SK-N-SH (cell line): ENCODE results near the gene CCR5. TPM values are rescaled to one million over a fixed set of nuclear protein-coding genes. Genes with fewer than 3 reads are reported as not detected.
"Not testable (repeated sequence)": the region's sequence is repeated elsewhere in the genome, so short reads cannot be mapped to it uniquely, and the experiment has no call there.

Experiments used
- CTCF ChIA-PET: fragments of 300-600, 350-600 bp; formaldehyde crosslinking; extraction: SDS; loops from one replicate; lab custom pipeline; 2021; lab: Yijun Ruan, JAX
- POLR2A ChIA-PET: fragments of 350-600 bp; sonication (Branson Sonifier 250); formaldehyde crosslinking; extraction: SDS; loops from one replicate; lab custom pipeline; 2020; ENCODE audit warnings: antibody characterized with exemption, inconsistent platforms; lab: Yijun Ruan, JAX
- DNase-seq: peaks from one replicate; pipeline ENCODE4 v3.0.0; 2012
- H2AFZ ChIP-seq: fragments of 200-600 bp; sonication (generic); 2 replicates; pipeline ENCODE4 v1.8.1; 2016; ENCODE audit warnings: antibody characterized with exemption, mild to moderate bottlenecking, low read depth
- H3F3A ChIP-seq: fragments of 200-600 bp; sonication (generic); replicated peaks from 2 replicates; pipeline ENCODE3; 2016; ENCODE audit warnings: antibody characterized with exemption, mild to moderate bottlenecking; ENCODE audit not compliant: insufficient read depth
- H3K27ac ChIP-seq, 2 experiments: fragments of 200-500 bp in 1 of 2; fragments of 200-600 bp in 1 of 2; sonication (Bioruptor generic) in 1 of 2; sonication (generic), shearing (Covaris generic) in 1 of 2; 2 replicates each; pipeline versions ENCODE4 v1.5.1 to v1.6.1; 2014 to 2016; ENCODE audit warnings: low read depth in 2 of 2, inconsistent platforms in 1 of 2, low read length in 1 of 2, mild to moderate bottlenecking in 1 of 2, mixed read lengths in 1 of 2
- H3K27me3 ChIP-seq: fragments of 200-600 bp; sonication (generic), shearing (Covaris generic); 2 replicates; pipeline ENCODE4 v1.6.1; 2016; ENCODE audit warnings: mixed run types; ENCODE audit not compliant: insufficient read depth
- H3K36me3 ChIP-seq, 2 experiments: fragments of 200-500 bp in 1 of 2; fragments of 200-600 bp in 1 of 2; sonication (Bioruptor generic) in 1 of 2; sonication (generic) in 1 of 2; replicated peaks in 1 of 2; 2 replicates each; pipeline versions ENCODE3 to v1.5.1; 2014 to 2016; ENCODE audit warnings: low read length in 1 of 2, mild to moderate bottlenecking in 1 of 2; ENCODE audit not compliant: insufficient read depth in 2 of 2, control insufficient read depth in 1 of 2
- H3K4me1 ChIP-seq, 2 experiments: fragments of 200-500 bp in 1 of 2; fragments of 200-600 bp in 1 of 2; sonication (Bioruptor generic) in 1 of 2; sonication (generic), shearing (Covaris generic) in 1 of 2; 2 replicates each; pipeline versions ENCODE4 v1.5.1 to v1.6.1; 2014 to 2016; ENCODE audit warnings: low read depth in 1 of 2, low read length in 1 of 2, mixed run types in 1 of 2; ENCODE audit not compliant: insufficient read depth in 2 of 2, control insufficient read depth in 1 of 2
- H3K4me2 ChIP-seq: fragments of 200-600 bp; sonication (generic), shearing (Covaris generic); 2 replicates; pipeline ENCODE4 v1.6.1; 2017; ENCODE audit warnings: mixed run types
- H3K4me3 ChIP-seq, 2 experiments: fragments of 200-500 bp in 1 of 2; fragments of 200-600 bp in 1 of 2; sonication (Bioruptor generic) in 1 of 2; sonication (generic), shearing (Covaris generic) in 1 of 2; 2 replicates each; pipeline versions ENCODE4 v1.5.1 to v1.8.1; 2014 to 2016; ENCODE audit warnings: low read depth in 2 of 2, inconsistent platforms in 1 of 2, low read length in 1 of 2, mild to moderate bottlenecking in 1 of 2, mixed read lengths in 1 of 2, moderate library complexity in 1 of 2
- H3K79me2 ChIP-seq: fragments of 200-600 bp; sonication (generic); 2 replicates; pipeline ENCODE4 v1.8.1; 2017; ENCODE audit warnings: mild to moderate bottlenecking; ENCODE audit not compliant: insufficient read depth
- H3K9ac ChIP-seq: fragments of 200-600 bp; sonication (generic); 2 replicates; pipeline ENCODE4 v1.6.1; 2017; ENCODE audit warnings: mixed run types
- H3K9me2 ChIP-seq: fragments of 200-600 bp; sonication (generic); 2 replicates; pipeline ENCODE4 v1.6.1; 2017; ENCODE audit warnings: mixed run types
- H3K9me3 ChIP-seq: fragments of 200-600 bp; sonication (generic); 2 replicates; pipeline ENCODE4 v1.6.1; 2017; ENCODE audit warnings: mixed run types, mild to moderate bottlenecking, moderate library complexity
- H4K20me1 ChIP-seq: fragments of 200-600 bp; sonication (generic); 2 replicates; pipeline ENCODE4 v1.6.1; 2017; ENCODE audit warnings: mild to moderate bottlenecking, mixed run types; ENCODE audit not compliant: insufficient read depth
- EP300 ChIP-seq, 2 experiments: IDR thresholded peaks; 2 replicates each; pipeline versions ENCODE4 v1.4.0 to v1.6.1; 2012; ENCODE audit warnings: borderline replicate concordance in 1 of 2, low read depth in 1 of 2, low read length in 1 of 2
- MXI1 ChIP-seq: IDR thresholded peaks from 2 replicates; pipeline ENCODE4 v1.6.1; 2012; ENCODE audit warnings: mild to moderate bottlenecking, low read depth, low read length, improper control_type of control experiment
- NRF1 ChIP-seq: IDR thresholded peaks from 2 replicates; pipeline ENCODE4 v1.6.1; 2012; ENCODE audit warnings: low read depth, mild to moderate bottlenecking, low read length
- RXRA ChIP-seq: IDR thresholded peaks from 2 replicates; pipeline ENCODE4 v1.4.0; 2012; ENCODE audit warnings: low read depth, mild to moderate bottlenecking, borderline replicate concordance
- WGBS: methylation state at CpG from one replicate; pipeline ENCODE4 v1.1.6; 2017; ENCODE audit warnings: low lambda C conversion rate; 5-methylcytosine and 5-hydroxymethylcytosine counted together
- polyA plus RNA-seq, 3 experiments: library from polyadenylated mRNA; depleted of rRNA; stranded (reverse); fragments of >200 nt; gene quantifications; 2 replicates each; pipeline ENCODE4 v1.2.3, GENCODE V29; 2012
- TF ChIP-seq, protein P1 (sequence below): IDR thresholded peaks from 2 replicates; pipeline ENCODE4 v1.6.1; 2012; ENCODE audit warnings: mild to moderate bottlenecking, low read depth, low read length, moderate library complexity
- TF ChIP-seq, protein P2 (sequence below): fragments of 150-350 bp; IDR thresholded peaks from 2 replicates; pipeline ENCODE4 v1.6.1; 2016; ENCODE audit warnings: mild to moderate bottlenecking, low read depth, low read length

CCR5 gene
- polyA plus RNA-seq, 1 of the 3 experiments (the other 2 are of a cell fraction): not detected

DNA sequence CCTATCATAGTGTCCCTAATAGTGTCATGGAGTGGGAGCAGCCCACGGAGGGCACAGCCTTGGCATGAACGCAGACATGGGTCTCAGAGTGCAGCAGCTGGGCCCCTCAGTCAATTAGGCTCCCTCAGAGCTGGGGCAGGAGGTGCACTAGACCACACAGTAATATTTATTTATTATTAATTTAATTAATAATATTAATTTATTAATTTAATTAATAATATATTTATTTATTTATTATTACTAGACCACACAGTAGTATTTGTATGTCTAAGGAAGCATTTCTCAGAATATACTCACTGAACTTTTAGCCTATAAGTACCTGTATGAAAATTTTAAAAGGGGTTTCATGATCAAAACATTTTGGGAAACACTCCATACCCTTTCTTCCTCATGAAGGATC lies 30.8 kb downstream of the CCR5 start:
- DNase-seq: no peak
- no peaks in the 10 kb centered on the region; the same call in 1 of the 2 replicates for H3K9me2 ChIP-seq
- ChIA-PET CTCF (no interaction called here), POLR2A (no interaction called here)
- H3F3A ChIP-seq: no peaks in the 10 kb centered on the region
- H3K4me2 ChIP-seq: no peak overlapping the region
- H3K9me3 ChIP-seq: no peaks in the 10 kb centered on the region
- H3K4me3 ChIP-seq: no peak overlapping the region
- H2AFZ ChIP-seq: no peak overlapping the region
- H3K27ac ChIP-seq: no peak overlapping the region
- H3K79me2 ChIP-seq: no peaks in the 10 kb centered on the region
- no peak overlapping the region for H3K9ac ChIP-seq
- WGBS: 70% methylated on average over 2 of the region's 2 CpGs
- no peaks in the 10 kb centered on the region; the same call in 1 of the 2 replicates for H3K27me3 ChIP-seq
- no peaks in the 10 kb centered on the region for H3K4me1 ChIP-seq
- TF ChIP-seq, protein P1, sequence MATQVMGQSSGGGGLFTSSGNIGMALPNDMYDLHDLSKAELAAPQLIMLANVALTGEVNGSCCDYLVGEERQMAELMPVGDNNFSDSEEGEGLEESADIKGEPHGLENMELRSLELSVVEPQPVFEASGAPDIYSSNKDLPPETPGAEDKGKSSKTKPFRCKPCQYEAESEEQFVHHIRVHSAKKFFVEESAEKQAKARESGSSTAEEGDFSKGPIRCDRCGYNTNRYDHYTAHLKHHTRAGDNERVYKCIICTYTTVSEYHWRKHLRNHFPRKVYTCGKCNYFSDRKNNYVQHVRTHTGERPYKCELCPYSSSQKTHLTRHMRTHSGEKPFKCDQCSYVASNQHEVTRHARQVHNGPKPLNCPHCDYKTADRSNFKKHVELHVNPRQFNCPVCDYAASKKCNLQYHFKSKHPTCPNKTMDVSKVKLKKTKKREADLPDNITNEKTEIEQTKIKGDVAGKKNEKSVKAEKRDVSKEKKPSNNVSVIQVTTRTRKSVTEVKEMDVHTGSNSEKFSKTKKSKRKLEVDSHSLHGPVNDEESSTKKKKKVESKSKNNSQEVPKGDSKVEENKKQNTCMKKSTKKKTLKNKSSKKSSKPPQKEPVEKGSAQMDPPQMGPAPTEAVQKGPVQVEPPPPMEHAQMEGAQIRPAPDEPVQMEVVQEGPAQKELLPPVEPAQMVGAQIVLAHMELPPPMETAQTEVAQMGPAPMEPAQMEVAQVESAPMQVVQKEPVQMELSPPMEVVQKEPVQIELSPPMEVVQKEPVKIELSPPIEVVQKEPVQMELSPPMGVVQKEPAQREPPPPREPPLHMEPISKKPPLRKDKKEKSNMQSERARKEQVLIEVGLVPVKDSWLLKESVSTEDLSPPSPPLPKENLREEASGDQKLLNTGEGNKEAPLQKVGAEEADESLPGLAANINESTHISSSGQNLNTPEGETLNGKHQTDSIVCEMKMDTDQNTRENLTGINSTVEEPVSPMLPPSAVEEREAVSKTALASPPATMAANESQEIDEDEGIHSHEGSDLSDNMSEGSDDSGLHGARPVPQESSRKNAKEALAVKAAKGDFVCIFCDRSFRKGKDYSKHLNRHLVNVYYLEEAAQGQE: no peak
- TF ChIP-seq MXI1 (no peak), EP300 (IDR thresholded peaks at IDR 0.05; ENCODE audit: borderline replicate concordance in 1 of 2, low read depth in 1 of 2, low read length in 1 of 2) (no peak), NRF1 (no peak), RXRA (no peak)
- no peaks in the 10 kb centered on the region for H4K20me1 ChIP-seq
- no peaks in the 10 kb centered on the region for H3K36me3 ChIP-seq

DNA sequence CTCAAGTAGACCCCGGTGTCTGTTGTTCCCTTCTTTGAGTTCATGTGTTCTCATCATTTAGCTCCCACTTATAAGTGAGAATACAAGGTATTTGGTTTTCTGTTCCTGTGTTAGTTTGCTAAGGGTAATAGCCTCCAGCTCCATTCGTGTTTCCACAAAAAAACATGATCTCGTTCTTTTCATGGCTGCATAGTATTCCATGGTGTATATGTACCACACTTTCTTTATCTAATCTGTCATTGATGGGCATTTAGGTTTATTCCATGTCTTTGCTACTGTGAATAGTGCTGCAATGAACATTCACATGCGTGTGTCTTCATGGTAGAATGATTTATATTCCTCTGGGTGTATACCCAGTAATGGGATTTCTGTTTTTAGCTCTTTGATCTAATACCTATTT lies 32.2 kb downstream of the CCR5 start:
- H3K4me3 ChIP-seq, H3K9me3 ChIP-seq, H3K36me3 ChIP-seq, H3K27ac ChIP-seq, H3K9ac ChIP-seq, POLR2A ChIA-PET, H3K4me2 ChIP-seq, H4K20me1 ChIP-seq, H3K4me1 ChIP-seq, H3F3A ChIP-seq, H3K9me2 ChIP-seq, H3K79me2 ChIP-seq, DNase-seq, H3K27me3 ChIP-seq, H2AFZ ChIP-seq: not testable (repeated sequence)
- CTCF ChIA-PET: interaction anchor here (0.7 to 1.4 kb wide), 4 partner anchors 9 to 85 kb away, joined by 3 read pairs; no protein-coding TSS in a partner anchor
- WGBS: 9% methylated on average over 4 of the region's 4 CpGs

DNA sequence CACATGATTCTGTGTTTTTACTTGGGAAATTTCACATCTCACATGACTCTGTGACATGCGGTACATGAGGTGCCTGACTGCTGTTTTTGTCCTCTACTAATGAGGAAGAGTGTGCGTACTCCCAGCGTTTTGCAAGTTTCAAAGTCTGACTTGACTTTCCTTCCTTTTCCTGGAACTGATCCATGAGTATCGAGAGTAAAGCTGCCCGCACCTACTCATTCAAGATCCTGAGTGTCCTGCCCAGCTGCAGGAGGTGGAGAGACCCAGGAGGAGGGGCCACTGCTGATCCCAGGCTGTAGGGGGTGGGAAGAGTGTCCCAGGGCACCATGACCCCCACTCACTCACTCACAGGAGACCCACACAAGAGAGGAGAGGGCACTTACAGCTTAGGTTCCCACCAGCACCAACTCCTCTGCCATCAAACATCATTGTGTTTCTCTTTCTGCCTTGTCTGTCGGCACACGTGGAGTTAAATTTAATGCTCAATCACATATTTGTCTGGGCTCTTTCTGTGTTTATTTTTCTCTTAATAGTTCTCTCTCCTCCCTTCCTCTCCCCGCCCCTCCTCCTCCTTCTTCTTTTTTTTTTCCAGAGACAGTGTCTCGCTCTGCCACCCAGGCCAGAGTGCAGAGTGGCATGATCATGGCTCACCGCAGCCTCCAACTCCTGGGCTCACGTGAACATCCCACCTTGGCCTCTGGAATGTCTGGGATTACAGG lies 34.7 kb downstream of the CCR5 start:
- Histone ChIP-seq H3K9ac (no peak overlapping the region), H4K20me1 (no peaks in the 10 kb centered on the region), H3K27ac (no peak overlapping the region), H3K4me1 (no peaks in the 10 kb centered on the region), H3K9me3 (no peaks in the 10 kb centered on the region), H3K9me2 (no peaks in the 10 kb centered on the region; the same call in 1 of the 2 replicates), H3K36me3 (no peaks in the 10 kb centered on the region), H2AFZ (no peak overlapping the region), H3K4me3 (no peak overlapping the region), H3K27me3 (no peaks in the 10 kb centered on the region; the same call in 1 of the 2 replicates), H3K4me2 (no peak overlapping the region), H3K79me2 (no peaks in the 10 kb centered on the region), H3F3A (no peaks in the 10 kb centered on the region)
- DNase-seq: no peak
- ChIA-PET CTCF (no interaction called here), POLR2A (no interaction called here)
- TF ChIP-seq, protein P2, sequence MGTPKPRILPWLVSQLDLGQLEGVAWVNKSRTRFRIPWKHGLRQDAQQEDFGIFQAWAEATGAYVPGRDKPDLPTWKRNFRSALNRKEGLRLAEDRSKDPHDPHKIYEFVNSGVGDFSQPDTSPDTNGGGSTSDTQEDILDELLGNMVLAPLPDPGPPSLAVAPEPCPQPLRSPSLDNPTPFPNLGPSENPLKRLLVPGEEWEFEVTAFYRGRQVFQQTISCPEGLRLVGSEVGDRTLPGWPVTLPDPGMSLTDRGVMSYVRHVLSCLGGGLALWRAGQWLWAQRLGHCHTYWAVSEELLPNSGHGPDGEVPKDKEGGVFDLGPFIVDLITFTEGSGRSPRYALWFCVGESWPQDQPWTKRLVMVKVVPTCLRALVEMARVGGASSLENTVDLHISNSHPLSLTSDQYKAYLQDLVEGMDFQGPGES: no peak
- WGBS: 40% methylated on average over 11 of the region's 11 CpGs
